HCT116 (cell line): ENCODE measurements around the gene ISYNA1. TPM values are rescaled to one million over a fixed set of nuclear protein-coding genes. Genes with fewer than 3 reads are reported as not detected.

Experiments used
- ATAC-seq: fragments of 200-7000 bp; cut with Tn5 transposase; 2 replicates; pipeline ENCODE4 v1.9.1; 2020; ENCODE audit warnings: mild to moderate bottlenecking, moderate library complexity
- BruUV-seq: library from RNA; stranded (reverse); fragments of 400-500 nt; replicated peaks from 2 replicates; lab custom pipeline; 2021; lab: Mats Ljungman, UMichigan
- CTCF ChIA-PET: fragments of 300-600 bp; sonication (Branson Sonifier 250); formaldehyde crosslinking; loops from one replicate; lab custom pipeline; 2021; ENCODE audit warnings: antibody characterized with exemption; lab: Charles Lee
- POLR2A ChIA-PET: fragments of 300-600, 350-600 bp; sonication (Branson Sonifier 250); formaldehyde crosslinking; loops from one replicate; lab custom pipeline; 2021; ENCODE audit warnings: antibody characterized with exemption; lab: Charles Lee
- RAD21 ChIA-PET, 2 experiments: fragments of 300-600 bp; sonication (Branson Sonifier 250); formaldehyde crosslinking; loops; one replicate each; lab custom pipeline; 2023; ENCODE audit warnings: low total read pairs in 2 of 2; ENCODE audit not compliant: uncharacterized antibody in 2 of 2, unreplicated experiment in 2 of 2, low non-redundant PET in 1 of 2; lab: Charles Lee
- DNase-seq: peaks from one replicate; pipeline ENCODE4 v3.0.0-alpha.2; 2010; ENCODE audit warnings: low read depth, low spot score
- H2AFZ ChIP-seq: fragments of 200-600 bp; shearing (Covaris generic), sonication (generic); 2 replicates; pipeline ENCODE4 v1.6.1; 2017; ENCODE audit warnings: low read depth, mixed run types, mixed read lengths, antibody characterized with exemption, low read length; ENCODE audit not compliant: poor library complexity, severe bottlenecking
- H3K27ac ChIP-seq: 2 replicates; pipeline ENCODE4 v1.5.1; 2012; ENCODE audit warnings: low read depth, low read length
- H3K27me3 ChIP-seq: fragments of 200-600 bp; sonication (generic); 2 replicates; pipeline ENCODE4 v1.6.1; 2016; ENCODE audit warnings: mixed run types, low read length, mixed read lengths; ENCODE audit not compliant: insufficient read depth
- H3K36me3 ChIP-seq, 2 experiments: fragments of 200-500 bp in 1 of 2; fragments of 200-600 bp in 1 of 2; sonication (Bioruptor generic) in 1 of 2; sonication (generic) in 1 of 2; 2 replicates each; pipeline versions ENCODE4 v1.5.1 to v1.6.1; 2014 to 2016; ENCODE audit warnings: low read length in 2 of 2, inconsistent platforms in 1 of 2, mixed read lengths in 1 of 2, mixed run types in 1 of 2; ENCODE audit not compliant: insufficient read depth in 2 of 2, control insufficient read depth in 1 of 2
- H3K4me1 ChIP-seq, 2 experiments: fragments of 200-600 bp in 1 of 2; sonication (generic) in 1 of 2; 2 replicates each; pipeline versions ENCODE4 v1.5.1 to v1.6.1; 2012 to 2017; ENCODE audit warnings: low read length in 2 of 2, inconsistent platforms in 1 of 2, mild to moderate bottlenecking in 1 of 2, mixed read lengths in 1 of 2, mixed run types in 1 of 2, moderate library complexity in 1 of 2; ENCODE audit not compliant: insufficient read depth in 2 of 2, control insufficient read depth in 1 of 2
- H3K4me2 ChIP-seq: fragments of 200-600 bp; sonication (generic); 2 replicates; pipeline ENCODE4 v1.6.1; 2017; ENCODE audit warnings: mixed run types, low read length, mixed read lengths
- H3K4me3 ChIP-seq, 2 experiments: fragments of 200-600 bp in 1 of 2; sonication (generic) in 1 of 2; replicated peaks in 1 of 2; 2 replicates each; pipeline ENCODE4 v1.5.1; 2011 to 2016; ENCODE audit warnings: low read length in 2 of 2, control low read depth in 1 of 2, low read depth in 1 of 2, mild to moderate bottlenecking in 1 of 2, mixed read lengths in 1 of 2, mixed run types in 1 of 2
- H3K79me2 ChIP-seq: fragments of 200-600 bp; sonication (generic); 2 replicates; pipeline ENCODE4 v1.6.1; 2017; ENCODE audit warnings: mild to moderate bottlenecking, mixed run types, low read length, moderate library complexity, mixed read lengths; ENCODE audit not compliant: insufficient read depth
- H3K9ac ChIP-seq: fragments of 200-600 bp; sonication (generic); 2 replicates; pipeline ENCODE4 v1.6.1; 2016; ENCODE audit warnings: low read length, mixed read lengths
- H3K9me2 ChIP-seq: fragments of 200-600 bp; sonication (generic), shearing (Covaris generic); 2 replicates; pipeline ENCODE4 v1.6.1; 2017; ENCODE audit warnings: mixed run types, mild to moderate bottlenecking, moderate library complexity; ENCODE audit not compliant: insufficient read depth
- H3K9me3 ChIP-seq, 2 experiments: fragments of 200-500 bp in 1 of 2; fragments of 200-600 bp in 1 of 2; sonication (Bioruptor generic) in 1 of 2; sonication (generic) in 1 of 2; 2 replicates each; pipeline ENCODE4 v1.6.1; 2014 to 2017; ENCODE audit warnings: low read length in 2 of 2, mixed read lengths in 2 of 2, inconsistent platforms in 1 of 2, low read depth in 1 of 2, mild to moderate bottlenecking in 1 of 2, mixed run types in 1 of 2, moderate library complexity in 1 of 2; ENCODE audit not compliant: control insufficient read depth in 1 of 2, insufficient read depth in 1 of 2
- H4K20me1 ChIP-seq: fragments of 200-600 bp; sonication (generic), shearing (Covaris generic); 2 replicates; pipeline ENCODE4 v1.6.1; 2017; ENCODE audit warnings: mixed run types, mild to moderate bottlenecking, moderate library complexity; ENCODE audit not compliant: insufficient read depth
- CBX3 ChIP-seq: IDR thresholded peaks from 2 replicates; pipeline ENCODE4 v1.6.1; 2012; ENCODE audit warnings: low read depth
- CEBPB ChIP-seq: IDR thresholded peaks from 2 replicates; pipeline ENCODE4 v1.6.1; 2012; ENCODE audit warnings: low read depth
- EGR1 ChIP-seq: IDR thresholded peaks from 2 replicates; pipeline ENCODE4 v1.6.1; 2012; ENCODE audit warnings: low read depth
- EZH2 ChIP-seq: fragments of 200-600 bp; sonication (generic); IDR thresholded peaks from 2 replicates; pipeline ENCODE4 v1.6.1; 2017; ENCODE audit warnings: antibody characterized with exemption, mixed run types
- FOSL1 ChIP-seq: IDR thresholded peaks from 2 replicates; pipeline ENCODE4 v1.6.1; 2012; ENCODE audit warnings: low read depth
- JUND ChIP-seq: IDR thresholded peaks from 2 replicates; pipeline ENCODE4 v1.6.1; 2012
- POLR2A ChIP-seq: IDR thresholded peaks from 2 replicates; pipeline ENCODE4 v1.7.0; 2011; ENCODE audit warnings: borderline replicate concordance; ENCODE audit not compliant: insufficient read depth, insufficient read length; ENCODE audit errors: extremely low read depth
- POLR2AphosphoS5 ChIP-seq: IDR thresholded peaks from 2 replicates; pipeline ENCODE4 v1.6.1; 2011; ENCODE audit warnings: mild to moderate bottlenecking, low read depth, low read length, moderate library complexity
- RAD21 ChIP-seq: IDR thresholded peaks from 2 replicates; pipeline ENCODE4 v1.6.1; 2012; ENCODE audit warnings: low read depth, mild to moderate bottlenecking
- SP1 ChIP-seq: IDR thresholded peaks from 2 replicates; pipeline ENCODE4 v1.6.1; 2012; ENCODE audit warnings: low read depth
- TCF7L2 ChIP-seq: IDR thresholded peaks from 2 replicates; pipeline ENCODE4 v1.7.0; 2011; ENCODE audit warnings: borderline replicate concordance, inconsistent platforms; ENCODE audit not compliant: insufficient read depth, insufficient read length; ENCODE audit errors: extremely low read depth
- YY1 ChIP-seq: IDR thresholded peaks from 2 replicates; pipeline ENCODE4 v1.6.1; 2011; ENCODE audit warnings: low read length, low read depth, moderate library complexity, mild to moderate bottlenecking; ENCODE audit not compliant: insufficient replicate concordance; ENCODE audit errors: extremely low read depth
- ZFX ChIP-seq: fragments of 450-650 bp; IDR thresholded peaks from 2 replicates; pipeline ENCODE4 v1.6.1; 2017
- ZNF274 ChIP-seq: fragments of 200-500 bp; sonication (Bioruptor generic); IDR thresholded peaks from 2 replicates; pipeline ENCODE4 v1.6.1; 2014; ENCODE audit warnings: mild to moderate bottlenecking, low read depth, low read length, inconsistent platforms
- intact Hi-C: fragments of 100-400 bp; cut with micrococcal nuclease; formaldehyde crosslinking; loops from 2 replicates; pipeline ENCODE4 v1.10.0; 2022
- total RNA-seq: library from RNA; stranded (reverse); gene quantifications from one replicate; pipeline ENCODE4 v1.2.1, GENCODE V29; 2021; ENCODE audit not compliant: unreplicated experiment
- TF ChIP-seq, protein P1 (sequence below), 3 experiments: fragments of 200-600 bp in 1 of 3; sonication (generic) in 1 of 3; IDR thresholded peaks in 2 of 3; conservative IDR thresholded peaks in 1 of 3; 2 replicates each; pipeline ENCODE4 v1.5.1; 2012 to 2017; ENCODE audit warnings: low read depth in 2 of 3, low read length in 2 of 3, antibody characterized with exemption in 1 of 3, borderline replicate concordance in 1 of 3, control low read depth in 1 of 3, mild to moderate bottlenecking in 1 of 3, mixed read lengths in 1 of 3, mixed run types in 1 of 3, moderate library complexity in 1 of 3; ENCODE audit not compliant: insufficient read depth in 1 of 3
- TF ChIP-seq, protein P2 (sequence below): IDR thresholded peaks from 2 replicates; pipeline ENCODE4 v1.6.1; 2012; ENCODE audit warnings: low read depth
- TF ChIP-seq, protein P3 (sequence below): IDR thresholded peaks from 2 replicates; pipeline ENCODE4 v1.6.1; 2011; ENCODE audit warnings: mild to moderate bottlenecking, low read length, moderate library complexity; ENCODE audit not compliant: insufficient replicate concordance; ENCODE audit errors: extremely low read depth
- TF ChIP-seq, protein P4 (sequence below): IDR thresholded peaks from 2 replicates; pipeline ENCODE4 v1.6.1; 2012
- TF ChIP-seq, protein P5 (sequence below): IDR thresholded peaks from 2 replicates; pipeline ENCODE4 v1.6.1; 2012

Gene ISYNA1
- total RNA-seq, 1 experiment from 2014 or later = 365 TPM

DNA sequence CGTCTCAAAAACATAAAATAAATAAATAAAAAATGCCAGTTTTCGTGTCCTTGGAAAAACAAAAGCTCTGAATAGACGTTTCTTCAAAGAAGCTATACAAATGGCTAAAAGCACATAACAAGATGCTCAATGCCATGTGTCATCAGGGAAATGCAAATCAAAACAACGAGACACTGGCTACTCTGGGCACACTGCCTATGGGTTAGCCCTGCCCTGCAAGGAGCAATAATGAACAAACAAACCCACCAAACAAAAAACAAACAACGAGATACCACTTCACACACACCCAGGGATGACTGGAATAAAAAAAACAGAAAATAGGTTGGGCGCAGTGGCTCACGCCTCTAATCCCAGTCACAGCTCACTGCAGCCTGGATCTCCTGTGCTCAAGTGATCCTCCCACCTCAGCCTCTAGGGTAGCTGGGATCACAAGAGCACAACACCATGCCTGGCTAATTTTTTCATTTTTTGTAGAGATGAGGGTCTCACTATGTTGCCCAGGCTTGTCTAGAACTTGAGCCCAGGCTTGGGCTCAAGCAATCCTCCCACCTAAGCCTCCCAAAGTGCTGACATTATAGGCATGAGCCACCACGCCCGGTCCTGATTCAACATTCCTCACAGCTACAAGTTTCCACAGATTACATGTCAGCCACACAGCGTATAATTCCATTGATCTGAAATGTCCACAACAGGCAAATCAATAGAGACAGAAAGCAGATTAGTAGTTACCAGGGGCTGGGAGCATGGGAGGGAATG lies 15.5 kb upstream of the ISYNA1 start:
- Histone ChIP-seq H3K79me2 (no peaks in the 10 kb centered on the region), H3K9me3 (no peaks in the 10 kb centered on the region), H4K20me1 (no peaks in the 10 kb centered on the region), H3K36me3 (peaks cover 0 to 21% of the 10 kb centered on the region in 2 experiments; a peak in 3 of 4 replicates), H3K9me2 (no peaks in the 10 kb centered on the region)
- no TSS peak for BruUV-seq
- TF ChIP-seq ZFX = no peak
- TF ChIP-seq, protein P1, sequence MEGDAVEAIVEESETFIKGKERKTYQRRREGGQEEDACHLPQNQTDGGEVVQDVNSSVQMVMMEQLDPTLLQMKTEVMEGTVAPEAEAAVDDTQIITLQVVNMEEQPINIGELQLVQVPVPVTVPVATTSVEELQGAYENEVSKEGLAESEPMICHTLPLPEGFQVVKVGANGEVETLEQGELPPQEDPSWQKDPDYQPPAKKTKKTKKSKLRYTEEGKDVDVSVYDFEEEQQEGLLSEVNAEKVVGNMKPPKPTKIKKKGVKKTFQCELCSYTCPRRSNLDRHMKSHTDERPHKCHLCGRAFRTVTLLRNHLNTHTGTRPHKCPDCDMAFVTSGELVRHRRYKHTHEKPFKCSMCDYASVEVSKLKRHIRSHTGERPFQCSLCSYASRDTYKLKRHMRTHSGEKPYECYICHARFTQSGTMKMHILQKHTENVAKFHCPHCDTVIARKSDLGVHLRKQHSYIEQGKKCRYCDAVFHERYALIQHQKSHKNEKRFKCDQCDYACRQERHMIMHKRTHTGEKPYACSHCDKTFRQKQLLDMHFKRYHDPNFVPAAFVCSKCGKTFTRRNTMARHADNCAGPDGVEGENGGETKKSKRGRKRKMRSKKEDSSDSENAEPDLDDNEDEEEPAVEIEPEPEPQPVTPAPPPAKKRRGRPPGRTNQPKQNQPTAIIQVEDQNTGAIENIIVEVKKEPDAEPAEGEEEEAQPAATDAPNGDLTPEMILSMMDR (IDR thresholded peaks at IDR 0.05 in 2 of 3, conservative IDR thresholded peaks at IDR 0.05 in 1 of 3; ENCODE audit: borderline replicate concordance in 1 of 3, insufficient read depth in 1 of 3, low read depth in 2 of 3, low read length in 2 of 3) = no peak
- TF ChIP-seq CEBPB = no peak
- no peak for TF ChIP-seq POLR2AphosphoS5
- TF ChIP-seq, protein P2, sequence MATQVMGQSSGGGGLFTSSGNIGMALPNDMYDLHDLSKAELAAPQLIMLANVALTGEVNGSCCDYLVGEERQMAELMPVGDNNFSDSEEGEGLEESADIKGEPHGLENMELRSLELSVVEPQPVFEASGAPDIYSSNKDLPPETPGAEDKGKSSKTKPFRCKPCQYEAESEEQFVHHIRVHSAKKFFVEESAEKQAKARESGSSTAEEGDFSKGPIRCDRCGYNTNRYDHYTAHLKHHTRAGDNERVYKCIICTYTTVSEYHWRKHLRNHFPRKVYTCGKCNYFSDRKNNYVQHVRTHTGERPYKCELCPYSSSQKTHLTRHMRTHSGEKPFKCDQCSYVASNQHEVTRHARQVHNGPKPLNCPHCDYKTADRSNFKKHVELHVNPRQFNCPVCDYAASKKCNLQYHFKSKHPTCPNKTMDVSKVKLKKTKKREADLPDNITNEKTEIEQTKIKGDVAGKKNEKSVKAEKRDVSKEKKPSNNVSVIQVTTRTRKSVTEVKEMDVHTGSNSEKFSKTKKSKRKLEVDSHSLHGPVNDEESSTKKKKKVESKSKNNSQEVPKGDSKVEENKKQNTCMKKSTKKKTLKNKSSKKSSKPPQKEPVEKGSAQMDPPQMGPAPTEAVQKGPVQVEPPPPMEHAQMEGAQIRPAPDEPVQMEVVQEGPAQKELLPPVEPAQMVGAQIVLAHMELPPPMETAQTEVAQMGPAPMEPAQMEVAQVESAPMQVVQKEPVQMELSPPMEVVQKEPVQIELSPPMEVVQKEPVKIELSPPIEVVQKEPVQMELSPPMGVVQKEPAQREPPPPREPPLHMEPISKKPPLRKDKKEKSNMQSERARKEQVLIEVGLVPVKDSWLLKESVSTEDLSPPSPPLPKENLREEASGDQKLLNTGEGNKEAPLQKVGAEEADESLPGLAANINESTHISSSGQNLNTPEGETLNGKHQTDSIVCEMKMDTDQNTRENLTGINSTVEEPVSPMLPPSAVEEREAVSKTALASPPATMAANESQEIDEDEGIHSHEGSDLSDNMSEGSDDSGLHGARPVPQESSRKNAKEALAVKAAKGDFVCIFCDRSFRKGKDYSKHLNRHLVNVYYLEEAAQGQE = no peak
- TF ChIP-seq, protein P3, sequence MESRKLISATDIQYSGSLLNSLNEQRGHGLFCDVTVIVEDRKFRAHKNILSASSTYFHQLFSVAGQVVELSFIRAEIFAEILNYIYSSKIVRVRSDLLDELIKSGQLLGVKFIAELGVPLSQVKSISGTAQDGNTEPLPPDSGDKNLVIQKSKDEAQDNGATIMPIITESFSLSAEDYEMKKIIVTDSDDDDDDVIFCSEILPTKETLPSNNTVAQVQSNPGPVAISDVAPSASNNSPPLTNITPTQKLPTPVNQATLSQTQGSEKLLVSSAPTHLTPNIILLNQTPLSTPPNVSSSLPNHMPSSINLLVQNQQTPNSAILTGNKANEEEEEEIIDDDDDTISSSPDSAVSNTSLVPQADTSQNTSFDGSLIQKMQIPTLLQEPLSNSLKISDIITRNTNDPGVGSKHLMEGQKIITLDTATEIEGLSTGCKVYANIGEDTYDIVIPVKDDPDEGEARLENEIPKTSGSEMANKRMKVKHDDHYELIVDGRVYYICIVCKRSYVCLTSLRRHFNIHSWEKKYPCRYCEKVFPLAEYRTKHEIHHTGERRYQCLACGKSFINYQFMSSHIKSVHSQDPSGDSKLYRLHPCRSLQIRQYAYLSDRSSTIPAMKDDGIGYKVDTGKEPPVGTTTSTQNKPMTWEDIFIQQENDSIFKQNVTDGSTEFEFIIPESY = no peak
- no peak for TF ChIP-seq EZH2
- TF ChIP-seq ZNF274 = no peak
- TF ChIP-seq EGR1 = no peak
- TF ChIP-seq JUND = no peak
- no peak for TF ChIP-seq CBX3
- TF ChIP-seq TCF7L2 = no peak
- no peak for TF ChIP-seq FOSL1
- TF ChIP-seq, protein P4, sequence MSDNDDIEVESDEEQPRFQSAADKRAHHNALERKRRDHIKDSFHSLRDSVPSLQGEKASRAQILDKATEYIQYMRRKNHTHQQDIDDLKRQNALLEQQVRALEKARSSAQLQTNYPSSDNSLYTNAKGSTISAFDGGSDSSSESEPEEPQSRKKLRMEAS = no peak
- no peak for TF ChIP-seq RAD21
- TF ChIP-seq SP1 = no peak
- no peak for TF ChIP-seq YY1
- TF ChIP-seq, protein P5, sequence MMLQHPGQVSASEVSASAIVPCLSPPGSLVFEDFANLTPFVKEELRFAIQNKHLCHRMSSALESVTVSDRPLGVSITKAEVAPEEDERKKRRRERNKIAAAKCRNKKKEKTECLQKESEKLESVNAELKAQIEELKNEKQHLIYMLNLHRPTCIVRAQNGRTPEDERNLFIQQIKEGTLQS = no peak
- TF ChIP-seq POLR2A = no peak
- TF ChIP-seq, all 23 proteins: peak for 0
- ATAC-seq (no peak), DNase-seq (no peak)
- Histone ChIP-seq H3K27ac (0 out of 2 replicates have a peak overlapping the region, but pooled peaks have one; percentile 10), H2AFZ (no peak overlapping the region), H3K4me2 (no peak overlapping the region), H3K4me3 (no peak overlapping the region), H3K4me1 (peaks cover 3 to 8% of the 10 kb centered on the region in 2 experiments; a peak in 3 of 4 replicates), H3K27me3 (no peaks in the 10 kb centered on the region), H3K9ac (no peak overlapping the region)
- ChIA-PET RAD21 (no interaction called here), POLR2A (interaction anchor here (1.4 kb wide), 1 partner anchor 13 kb away, joined by 4 read pairs; no protein-coding TSS in a partner anchor), CTCF (interaction anchor here (0.8 to 1.0 kb wide), 3 partner anchors 8 to 136 kb away, joined by 3 to 4 read pairs (median 4); no protein-coding TSS in a partner anchor)
- intact Hi-C loops = loop anchor here (5.0 kb wide), 3 partner anchors 224 to 464 kb away; partner anchors contain the start of genes COPE and DDX49
